HG02798 (cell line): Measurements from ENCODE around the gene LUZP2.

Experiments used
- ATAC-seq: cut with Tn5 transposase; IDR thresholded peaks from one replicate; pipeline ENCODE4 v1.9.1; 2021; ENCODE audit warnings: mild to moderate bottlenecking; ENCODE audit not compliant: unreplicated experiment, poor library complexity

Gene LUZP2

DNA sequence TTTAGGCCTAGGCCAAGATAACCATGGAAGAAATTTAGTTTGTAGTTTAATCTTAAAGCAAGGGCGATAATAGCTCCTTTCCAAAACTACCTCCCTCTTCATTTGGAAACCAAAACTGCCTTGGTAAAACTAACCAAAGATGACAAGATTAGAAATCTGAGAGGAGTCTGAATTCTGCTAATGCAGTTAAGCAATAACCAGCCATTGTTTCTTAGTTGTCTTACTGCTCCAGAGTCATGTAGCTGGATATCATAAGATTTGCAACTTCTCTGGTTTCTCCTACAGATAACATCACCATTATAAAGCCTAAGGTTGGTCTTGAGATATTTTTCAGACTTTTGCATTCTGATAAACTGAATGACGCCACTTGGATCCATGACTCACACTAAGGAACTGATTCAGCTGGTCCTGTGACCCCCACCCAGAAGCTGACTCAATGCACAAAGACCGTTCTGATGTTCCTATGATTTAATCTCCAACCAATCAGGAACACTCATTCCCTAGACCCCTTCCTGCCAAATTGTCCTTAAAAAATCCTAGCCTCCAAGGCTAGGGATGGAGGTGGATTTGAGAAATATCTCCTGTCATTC lies 200.8 kb downstream of the LUZP2 start:
- ATAC-seq = no peak

DNA sequence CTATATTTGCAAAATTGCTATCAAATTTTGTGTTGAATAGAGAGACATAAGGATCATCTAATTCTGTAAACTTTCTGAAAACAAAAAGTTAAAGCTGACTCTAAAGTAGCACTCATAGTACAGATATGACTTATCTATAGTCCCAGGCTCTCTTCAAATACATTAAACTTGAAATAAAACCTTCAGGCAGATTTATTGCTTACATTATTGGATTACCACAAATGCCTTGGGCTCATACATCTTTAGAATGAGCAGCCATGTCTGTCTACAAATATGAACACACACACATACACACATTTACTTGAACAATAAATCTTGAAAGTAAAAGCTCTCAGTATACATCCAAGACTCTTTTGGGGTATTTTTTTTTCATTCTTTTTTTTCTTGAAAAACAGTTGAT lies 207.9 kb downstream of the LUZP2 start:
- no peak for ATAC-seq

DNA sequence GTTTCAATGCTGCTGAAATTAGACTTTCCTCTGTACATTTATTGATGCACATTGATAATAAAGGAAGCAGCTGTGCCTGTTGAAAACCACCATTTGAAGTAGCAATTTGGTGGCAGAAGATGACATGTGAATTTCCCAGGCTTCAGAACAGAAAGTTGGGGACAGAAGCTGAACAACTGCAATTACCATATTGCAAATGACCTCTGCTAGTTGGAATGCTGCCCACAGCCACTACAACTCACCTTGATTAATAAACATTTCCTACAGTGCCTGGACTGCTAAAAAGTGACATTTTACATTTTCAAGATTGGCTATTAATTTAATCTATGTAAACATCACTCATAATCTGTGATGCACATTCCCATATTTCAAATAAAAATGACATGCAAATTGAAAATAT lies 208.6 kb downstream of the LUZP2 start:
- ATAC-seq = no peak

DNA sequence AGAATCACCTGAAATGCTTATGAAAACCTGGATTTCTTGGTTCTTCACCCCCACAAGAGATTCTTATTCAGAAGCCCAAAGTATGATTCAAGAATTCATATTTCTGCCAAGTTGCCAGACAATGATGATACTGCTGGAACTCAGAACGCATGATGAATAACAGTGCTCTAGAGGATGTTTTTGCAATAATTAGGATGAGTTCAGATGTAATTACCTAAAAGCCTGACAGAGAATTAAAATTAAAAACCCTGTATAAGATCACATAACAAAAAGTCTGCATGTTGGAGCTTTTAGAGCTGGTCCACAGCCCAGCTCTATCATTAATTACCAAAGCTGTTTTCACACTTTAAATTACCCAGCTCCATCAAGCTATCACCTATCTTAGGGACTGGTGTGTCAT lies 211.8 kb downstream of the LUZP2 start:
- ATAC-seq = no peak

DNA sequence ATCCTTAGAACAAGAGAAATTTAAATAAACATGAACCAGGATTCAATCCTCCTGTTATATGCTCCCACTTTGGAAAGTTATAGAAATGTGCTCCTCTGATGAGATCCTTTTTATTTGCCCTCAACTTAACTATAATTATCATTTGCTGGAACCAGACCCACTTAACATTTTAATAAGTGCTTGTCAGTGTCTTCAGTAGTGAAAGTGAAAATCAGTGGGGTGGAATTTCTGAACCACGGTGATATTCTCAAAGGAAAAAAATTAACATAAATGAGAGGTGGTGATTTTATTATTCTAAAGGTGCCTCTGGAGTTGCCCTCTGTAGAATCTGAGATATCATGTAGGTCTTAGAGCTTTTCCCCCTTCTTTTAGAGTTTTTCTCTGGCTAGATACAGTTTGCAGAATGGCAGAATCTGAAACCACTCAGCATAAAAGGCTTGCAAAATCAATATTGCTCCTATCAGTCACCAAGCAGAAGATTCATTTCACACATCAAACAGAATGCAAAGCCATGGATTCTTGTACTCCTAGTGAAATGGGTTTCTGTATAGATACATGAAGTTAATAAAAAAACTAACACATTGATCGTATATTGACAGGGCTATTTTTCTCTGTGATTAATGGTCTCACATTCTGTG lies 213.2 kb downstream of the LUZP2 start:
- no peak for ATAC-seq

DNA sequence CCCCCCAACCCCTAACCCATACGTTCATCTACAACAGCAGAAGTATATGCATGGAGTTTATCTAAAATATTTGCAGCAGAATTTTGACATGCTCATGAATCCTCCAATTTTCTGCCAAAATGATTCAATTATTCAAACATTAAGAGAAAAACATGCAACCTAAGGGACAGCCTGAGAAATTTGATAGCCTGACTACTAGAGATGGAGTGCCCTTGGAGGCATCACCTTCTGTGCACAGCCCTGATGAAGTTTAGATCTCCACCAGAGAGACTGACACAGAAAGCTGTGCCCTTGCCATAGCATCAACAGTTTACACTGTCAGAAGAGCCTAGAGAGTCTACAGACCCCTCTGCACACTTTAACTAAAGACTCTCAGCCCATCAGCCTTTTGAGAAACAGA lies 217.7 kb downstream of the LUZP2 start:
- ATAC-seq = no peak

DNA sequence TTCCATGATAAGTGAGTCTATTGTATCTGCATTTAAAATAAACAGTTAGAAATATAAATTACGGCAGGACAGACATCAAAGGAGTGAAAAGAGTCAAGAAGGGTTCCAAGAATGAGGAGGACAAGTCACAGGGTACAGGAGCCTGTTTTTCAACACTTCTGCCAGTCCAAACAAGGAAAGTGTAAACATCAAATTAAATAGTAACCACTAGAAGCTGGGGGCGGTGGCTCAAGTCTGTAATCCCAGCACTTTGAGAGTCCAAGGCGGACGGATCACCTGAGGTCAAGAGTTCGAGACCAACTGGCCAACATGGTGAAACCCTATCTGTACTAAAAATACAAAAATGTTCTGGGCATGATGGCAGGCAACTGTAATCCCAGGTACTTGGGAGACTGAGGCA lies 219.6 kb downstream of the LUZP2 start:
- ATAC-seq = no peak

DNA sequence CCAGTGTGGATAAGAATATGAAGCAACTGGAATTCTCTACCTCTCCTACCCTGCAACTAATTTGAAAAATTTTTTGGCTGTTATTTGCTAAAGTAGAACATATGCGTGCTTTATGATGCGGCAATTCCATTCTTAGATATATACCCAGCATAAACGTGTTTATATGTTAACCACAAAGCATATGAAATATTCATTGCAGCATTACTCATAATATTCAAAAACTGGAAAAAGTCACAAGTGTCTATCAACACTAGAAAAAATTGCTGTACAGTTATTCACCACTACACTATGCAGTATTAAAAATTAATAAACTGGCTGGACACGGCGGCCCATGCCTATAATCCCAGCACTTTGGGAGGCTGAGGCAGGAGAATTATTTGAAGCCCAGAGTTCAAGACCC lies 226.4 kb downstream of the LUZP2 start:
- no peak for ATAC-seq

DNA sequence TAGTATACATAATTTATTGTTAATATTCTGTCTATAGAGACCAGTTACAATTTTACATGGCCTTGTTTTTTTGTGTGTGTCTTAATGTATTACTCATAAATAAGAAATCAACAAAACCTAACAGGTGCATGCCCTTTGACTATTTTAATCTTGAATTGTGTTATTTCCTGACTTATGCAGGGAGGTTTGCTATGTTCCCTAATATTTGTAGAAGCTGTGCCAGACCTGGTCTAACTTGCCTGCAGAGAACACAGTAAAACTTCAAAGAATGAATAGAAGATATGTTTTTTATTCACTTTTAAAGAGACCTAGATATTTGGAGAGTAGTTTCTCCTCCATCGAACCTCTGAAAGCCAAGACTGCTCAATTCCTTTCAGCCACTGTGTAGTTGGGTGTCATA lies 234.7 kb downstream of the LUZP2 start:
- no peak for ATAC-seq

DNA sequence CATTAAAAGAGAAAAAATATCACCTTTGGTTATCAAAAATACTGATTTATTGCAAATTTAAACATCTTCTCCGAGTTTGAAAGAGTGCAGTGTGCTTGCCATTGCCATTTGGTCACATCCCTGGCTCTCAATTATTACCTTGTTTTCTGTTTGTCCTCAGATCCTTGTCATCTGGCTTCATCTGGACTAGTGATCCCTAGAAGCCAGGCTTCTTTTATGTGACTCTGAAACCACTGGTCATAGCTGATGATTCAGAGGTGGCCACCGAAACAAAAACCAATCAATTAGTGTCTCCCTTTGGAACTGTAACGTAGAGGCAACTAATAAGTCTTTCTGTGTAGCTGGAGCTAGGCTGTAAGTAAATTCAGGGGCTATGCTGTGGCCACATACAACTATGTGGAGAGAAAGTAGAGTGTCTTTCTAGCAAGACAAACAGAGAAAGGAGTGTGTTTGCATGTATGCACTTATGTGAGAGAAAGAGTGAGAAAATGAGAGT lies 237.9 kb downstream of the LUZP2 start:
- ATAC-seq = no peak

DNA sequence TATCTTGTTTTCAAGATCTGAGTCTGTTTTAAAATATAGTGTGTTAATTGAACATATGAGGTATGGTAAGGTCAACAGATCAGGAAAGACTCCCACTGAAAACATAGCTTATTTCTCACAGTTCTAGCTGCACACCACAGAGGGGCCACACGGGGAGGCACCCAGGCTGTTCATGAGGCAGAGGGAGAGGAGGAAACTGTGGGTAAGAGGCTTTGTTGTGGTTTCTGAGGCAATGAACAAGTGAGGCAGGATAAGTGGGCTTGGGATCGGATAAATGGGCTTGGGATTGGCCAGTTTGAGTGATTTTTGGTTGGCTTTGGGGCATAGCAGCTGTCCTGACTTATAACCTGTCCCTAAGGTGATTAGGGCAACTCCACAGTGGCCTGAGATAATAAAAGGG lies 242.1 kb downstream of the LUZP2 start:
- ATAC-seq = no peak

DNA sequence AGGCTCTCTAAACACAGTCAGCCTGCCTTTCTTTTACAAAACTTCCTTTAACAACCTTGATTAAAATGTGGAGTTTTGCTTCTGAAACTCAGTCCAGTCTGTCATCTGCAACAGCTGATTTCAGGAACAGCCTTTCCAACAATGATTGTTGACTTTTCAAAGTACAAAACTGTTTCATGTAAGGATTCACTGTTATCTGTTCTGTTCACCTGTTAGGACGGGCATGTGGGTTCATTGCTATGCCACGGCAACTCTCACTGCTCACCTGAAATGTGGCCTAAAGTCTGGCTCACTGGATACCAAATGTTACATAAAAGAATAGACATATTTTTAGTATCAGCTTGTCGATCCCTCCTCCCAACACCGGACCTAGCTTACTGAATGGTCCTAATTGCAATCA lies 242.8 kb downstream of the LUZP2 start:
- ATAC-seq = no peak

DNA sequence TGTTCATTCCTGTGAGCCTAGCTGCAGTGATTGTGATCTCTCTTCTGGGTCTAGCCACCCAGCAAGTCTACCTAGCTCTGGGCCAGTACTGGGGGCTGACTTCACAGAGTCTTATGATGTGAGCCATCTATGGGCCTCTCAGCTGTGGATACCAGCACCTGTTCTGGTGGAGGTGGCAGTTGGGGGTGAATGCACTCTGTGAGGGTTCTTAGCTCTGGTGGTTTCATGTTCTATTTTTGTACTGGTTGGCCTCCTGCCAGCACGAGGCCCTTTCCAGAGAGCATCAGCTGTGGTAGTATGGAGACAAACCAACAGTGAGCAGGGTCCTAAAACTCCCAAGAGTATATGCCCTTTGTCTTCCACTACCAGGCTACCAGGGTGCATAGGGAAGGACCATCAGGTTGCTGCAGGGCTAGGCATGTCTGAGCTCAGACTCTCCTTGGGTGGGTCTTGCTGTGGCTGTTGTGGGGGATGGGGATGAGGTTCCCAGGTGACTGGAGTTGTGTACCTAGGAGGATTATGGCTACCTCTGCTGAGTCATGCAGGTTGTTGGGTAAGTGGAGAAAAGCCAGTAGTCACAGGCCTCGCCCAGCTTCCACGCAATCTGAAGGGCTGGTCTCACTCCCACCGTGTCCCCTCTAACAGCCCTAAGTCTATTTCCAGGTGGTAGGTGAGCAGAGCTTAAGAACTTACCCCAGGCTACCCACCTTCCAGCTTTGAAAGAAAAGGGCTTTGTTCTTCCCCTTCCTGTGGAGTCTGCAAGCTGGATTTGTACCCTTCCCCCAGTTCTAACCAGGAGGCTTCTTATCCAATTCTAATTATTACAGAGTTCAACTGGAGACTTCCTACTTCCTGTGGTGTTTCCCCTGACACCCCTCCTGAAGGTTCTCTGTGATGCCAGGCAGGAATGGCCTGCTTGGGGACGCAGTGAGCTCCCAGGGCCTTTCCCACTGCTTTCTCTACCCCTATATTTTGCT lies 250.7 kb downstream of the LUZP2 start:
- ATAC-seq = peak; percentile 29

DNA sequence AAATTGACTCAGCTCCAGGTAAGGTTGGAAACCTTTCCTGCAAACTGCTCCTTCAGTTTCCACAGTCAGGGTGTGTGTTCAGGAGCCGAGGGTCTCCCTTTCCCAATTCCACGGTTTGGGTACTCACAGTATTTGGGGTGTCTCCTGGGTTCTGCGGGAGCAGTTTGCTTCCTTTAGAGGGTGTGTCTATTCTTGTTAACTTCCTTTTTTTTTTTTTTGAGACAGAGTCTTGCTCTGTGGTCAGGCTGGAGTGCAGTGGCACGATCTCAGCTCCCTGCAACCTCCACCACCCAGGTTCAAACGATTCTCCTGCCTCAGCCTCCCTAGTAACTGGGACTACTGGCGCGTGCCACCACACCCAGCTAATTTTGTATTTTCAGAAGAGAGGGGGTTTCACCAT lies 251.4 kb downstream of the LUZP2 start:
- ATAC-seq = no peak

DNA sequence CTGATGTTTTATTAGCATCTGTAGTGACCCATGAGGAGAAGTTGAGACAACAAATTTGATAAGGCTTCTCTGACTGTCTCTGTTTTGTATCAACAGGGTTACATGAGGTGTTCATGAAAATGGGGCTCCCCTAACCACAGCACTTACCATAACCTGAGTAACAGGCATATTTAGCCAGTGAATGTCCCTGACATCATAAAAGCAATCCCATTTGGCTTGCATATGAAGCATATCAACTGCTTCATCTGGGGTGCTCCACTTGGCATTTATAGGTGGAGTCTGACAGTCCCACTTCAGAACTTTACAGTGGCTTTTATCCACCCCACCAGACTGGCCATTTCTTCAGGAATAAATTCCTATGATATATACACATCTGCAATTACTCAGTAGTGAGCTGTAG lies 257.6 kb downstream of the LUZP2 start:
- ATAC-seq = no peak

DNA sequence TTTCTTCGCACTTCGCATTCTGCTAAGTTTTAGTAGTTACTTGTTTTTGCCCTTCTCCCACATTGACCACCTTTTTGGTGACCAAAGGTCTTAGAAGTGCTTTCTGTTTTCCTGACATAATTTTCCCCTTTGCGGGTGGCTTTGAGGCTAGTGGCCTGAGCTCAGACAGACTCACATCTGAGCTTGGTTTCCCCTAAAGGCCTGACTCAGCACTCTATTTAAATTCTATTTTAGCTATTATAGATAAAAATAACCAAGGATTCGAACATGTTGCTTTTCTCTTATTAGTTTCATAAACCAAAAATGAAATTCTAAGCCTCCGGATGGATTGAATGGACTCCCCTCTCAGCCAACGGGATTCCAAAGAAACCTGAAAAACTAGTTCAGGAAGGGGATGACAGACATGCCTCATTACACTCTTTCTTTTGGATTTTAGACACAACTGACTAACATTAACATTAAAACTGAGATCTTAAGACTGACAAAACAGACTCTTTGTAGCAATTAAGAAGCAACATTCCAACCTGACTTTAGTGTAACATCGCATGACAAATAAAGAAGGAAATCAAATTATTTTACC lies 258.5 kb downstream of the LUZP2 start:
- no peak for ATAC-seq

DNA sequence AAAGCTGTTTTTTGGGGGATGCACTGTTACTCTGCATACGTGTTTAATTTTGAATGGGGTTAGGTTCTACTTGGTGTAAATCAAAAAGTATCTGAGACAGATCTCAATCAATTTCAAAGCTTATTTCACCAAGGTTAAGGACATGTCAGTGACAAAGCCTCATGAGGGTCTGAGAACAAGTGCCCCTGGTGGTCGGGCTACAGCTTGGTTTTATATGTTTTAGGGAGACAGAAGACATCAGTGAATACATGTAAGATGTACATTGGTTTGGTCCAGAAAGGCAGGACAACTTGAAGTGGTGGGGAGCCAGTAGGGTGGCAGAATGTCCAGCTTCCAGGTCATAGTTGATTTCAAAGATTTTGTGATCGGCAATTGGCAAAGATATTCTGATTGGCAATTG lies 262.9 kb downstream of the LUZP2 start:
- no peak for ATAC-seq

DNA sequence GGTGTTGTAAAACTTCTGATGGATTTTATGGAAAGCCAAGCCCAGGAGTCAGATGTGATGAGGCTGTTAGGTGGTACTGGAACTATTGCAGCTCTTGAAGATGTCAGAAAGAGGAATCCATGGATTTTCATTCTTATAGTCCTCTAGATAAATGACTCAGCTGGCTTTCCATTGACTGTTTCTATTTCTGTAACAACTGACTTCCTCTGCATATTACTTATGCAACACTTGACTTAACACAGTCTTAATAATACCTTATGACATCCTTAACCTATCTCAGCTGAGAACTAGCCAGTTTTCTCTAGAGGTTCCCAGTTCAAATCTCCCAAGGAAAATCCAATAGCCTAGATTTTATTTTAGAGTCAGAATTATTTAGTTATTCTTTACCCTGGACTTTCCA lies 263.8 kb downstream of the LUZP2 start:
- ATAC-seq = no peak

DNA sequence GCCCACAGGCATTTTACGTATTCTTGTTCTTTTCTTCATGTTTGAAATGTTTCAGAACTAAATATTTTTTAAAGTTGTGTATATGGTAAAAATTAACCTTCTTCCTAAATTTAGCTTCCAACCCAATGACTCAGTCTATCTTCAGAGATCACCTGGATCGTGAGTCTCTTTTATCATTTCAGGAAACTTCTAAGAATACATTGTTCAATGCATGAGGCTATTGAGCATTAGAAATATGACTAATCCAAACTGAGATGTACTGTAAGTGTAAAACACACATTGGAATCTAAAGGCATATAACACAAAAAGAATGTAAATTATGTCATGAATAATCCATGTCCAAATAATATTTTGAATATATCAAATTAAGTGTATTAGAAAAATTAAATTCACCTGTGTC lies 265.2 kb downstream of the LUZP2 start:
- no peak for ATAC-seq

DNA sequence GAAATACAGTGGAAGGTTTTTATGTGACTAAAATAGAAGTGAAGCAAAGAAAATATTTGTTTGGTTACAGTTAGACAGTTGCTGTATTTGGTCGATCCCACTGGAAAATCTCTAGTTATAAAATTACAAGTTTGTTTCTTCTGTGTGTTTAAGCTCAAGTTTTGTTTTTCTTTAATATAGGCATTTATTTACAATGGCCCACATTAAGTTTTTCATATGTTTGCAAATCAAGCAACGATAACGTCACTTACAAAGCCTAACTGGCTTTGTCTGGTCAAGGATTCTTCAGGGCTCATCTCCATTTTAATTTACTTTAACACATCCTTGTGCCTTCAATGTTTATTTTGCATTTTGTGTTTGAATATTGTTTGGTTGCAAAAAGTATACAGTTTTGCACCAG lies 270.6 kb downstream of the LUZP2 start:
- ATAC-seq = no peak

DNA sequence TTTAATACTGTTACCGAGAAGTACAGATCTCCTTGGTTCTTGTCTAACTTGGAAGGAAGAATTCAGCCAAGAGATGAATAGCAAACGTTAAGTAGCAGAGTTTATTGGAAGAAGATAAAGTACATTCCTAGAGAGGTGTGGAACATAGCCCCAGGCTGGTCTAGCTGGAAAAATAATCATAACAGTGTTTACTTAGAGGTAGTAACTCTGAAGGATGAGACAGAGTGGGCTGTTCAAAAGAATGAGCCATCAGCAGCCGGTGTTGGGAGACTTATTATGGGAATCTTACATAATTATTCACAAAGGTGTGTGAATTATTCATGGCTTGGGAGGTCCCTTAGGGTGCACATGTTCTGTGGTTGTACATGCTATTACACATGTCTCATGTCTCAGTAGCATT lies 276.5 kb downstream of the LUZP2 start:
- ATAC-seq = no peak
